MM.1S (cell line): ENCODE data around the gene FRAS1.

Experiments
- DNase-seq: peaks from one replicate; pipeline ENCODE4 v3.0.0-alpha.2; 2015
- H2AFZ ChIP-seq: fragments of 300-600 bp; sonication (generic); 2 replicates; pipeline ENCODE4 v1.6.0; 2016; ENCODE audit warnings: antibody characterized with exemption, low read length
- H3F3A ChIP-seq: fragments of 300-600 bp; sonication (generic); 2 replicates; pipeline ENCODE4 v1.6.1; 2016; ENCODE audit warnings: mild to moderate bottlenecking, antibody characterized with exemption, low read length, moderate library complexity, mixed read lengths; ENCODE audit not compliant: insufficient read depth
- H3K27ac ChIP-seq: fragments of 300-600 bp; sonication (generic); 2 replicates; pipeline ENCODE4 v1.5.1; 2016; ENCODE audit warnings: mild to moderate bottlenecking, low read length
- H3K27me3 ChIP-seq: fragments of 300-600 bp; sonication (generic); replicated peaks from 2 replicates; pipeline ENCODE4 v1.6.0; 2016; ENCODE audit warnings: low read length; ENCODE audit not compliant: insufficient read depth
- H3K36me3 ChIP-seq: fragments of 300-600 bp; sonication (generic); replicated peaks from 2 replicates; pipeline ENCODE4 v1.6.1; 2016; ENCODE audit warnings: mild to moderate bottlenecking, low read length, mixed read lengths; ENCODE audit not compliant: insufficient read depth
- H3K4me1 ChIP-seq: fragments of 300-600 bp; sonication (generic); 2 replicates; pipeline ENCODE4 v1.6.1; 2016; ENCODE audit warnings: low read length, mixed read lengths
- H3K4me2 ChIP-seq: fragments of 300-600 bp; sonication (generic); 2 replicates; pipeline ENCODE4 v1.6.0; 2016; ENCODE audit warnings: low read depth, low read length
- H3K4me3 ChIP-seq: fragments of 300-600 bp; sonication (generic); 2 replicates; pipeline ENCODE4 v1.5.1; 2016; ENCODE audit warnings: low read length, mixed read lengths
- H3K79me2 ChIP-seq: fragments of 300-600 bp; sonication (generic); 2 replicates; pipeline ENCODE4 v1.6.1; 2016; ENCODE audit warnings: mixed run types, low read length, mixed read lengths
- H3K9ac ChIP-seq: fragments of 300-600 bp; sonication (generic); 2 replicates; pipeline ENCODE4 v1.6.1; 2016; ENCODE audit warnings: low read length, mixed read lengths
- H3K9me2 ChIP-seq: fragments of 300-600 bp; sonication (generic); replicated peaks from 2 replicates; pipeline ENCODE4 v1.6.1; 2016; ENCODE audit warnings: mild to moderate bottlenecking, low read length, mixed read lengths; ENCODE audit not compliant: insufficient read depth
- H3K9me3 ChIP-seq: fragments of 300-600 bp; sonication (generic); replicated peaks from 2 replicates; pipeline ENCODE4 v1.6.1; 2016; ENCODE audit warnings: mild to moderate bottlenecking, low read length, mixed read lengths; ENCODE audit not compliant: insufficient read depth
- H4K20me1 ChIP-seq: fragments of 300-600 bp; sonication (generic); 2 replicates; pipeline ENCODE4 v1.6.1; 2016; ENCODE audit warnings: mild to moderate bottlenecking, low read length, moderate library complexity, mixed read lengths; ENCODE audit not compliant: insufficient read depth
- CTCF ChIP-seq: fragments of 300-600 bp; sonication (generic); IDR thresholded peaks from 2 replicates; pipeline ENCODE4 v1.5.1; 2016; ENCODE audit warnings: antibody characterized with exemption, low read length, mixed read lengths
- EZH2 ChIP-seq: fragments of 300-600 bp; sonication (generic); optimal IDR thresholded peaks from 2 replicates; pipeline ENCODE3; 2017; ENCODE audit warnings: low read depth, mild to moderate bottlenecking, antibody characterized with exemption, low read length, mixed read lengths
- EZH2phosphoT487 ChIP-seq: fragments of 300-600 bp; sonication (generic); IDR thresholded peaks from 2 replicates; pipeline ENCODE4 v1.6.1; 2018; ENCODE audit warnings: antibody characterized with exemption, low read length

Gene FRAS1

GRCh38 chr4:78022517-78022916 lies 34.6 kb upstream of the FRAS1 start:
- TF ChIP-seq EZH2phosphoT487 (no peak), EZH2 (no peak), CTCF (no peak)
- no peaks in the 10 kb centered on the region for H4K20me1 ChIP-seq
- no peaks in the 10 kb centered on the region for H3K4me1 ChIP-seq
- H2AFZ ChIP-seq = no peak overlapping the region
- no peaks in the 10 kb centered on the region for H3K79me2 ChIP-seq
- no peaks in the 10 kb centered on the region for H3F3A ChIP-seq
- H3K4me3 ChIP-seq = no peak overlapping the region
- DNase-seq = no peak
- no peak overlapping the region for H3K9ac ChIP-seq
- H3K4me2 ChIP-seq = no peak overlapping the region
- H3K9me2 ChIP-seq = no peaks in the 10 kb centered on the region
- no peak overlapping the region for H3K27ac ChIP-seq
- H3K36me3 ChIP-seq = no peaks in the 10 kb centered on the region
- H3K9me3 ChIP-seq = no peaks in the 10 kb centered on the region
- no peaks in the 10 kb centered on the region for H3K27me3 ChIP-seq

- no peaks in the 10 kb centered on the region for H3K9me2 ChIP-seq
- no peaks in the 10 kb centered on the region for H3K4me1 ChIP-seq
- TF ChIP-seq EZH2phosphoT487 = no peak
- no peak for TF ChIP-seq EZH2
- TF ChIP-seq CTCF = no peak
- H3K9ac ChIP-seq = no peak overlapping the region
- no peak overlapping the region for H3K27ac ChIP-seq
- no peak overlapping the region for H3K4me2 ChIP-seq
- H3K9me3 ChIP-seq = no peaks in the 10 kb centered on the region
- H3K36me3 ChIP-seq = no peaks in the 10 kb centered on the region
- no peaks in the 10 kb centered on the region for H3K79me2 ChIP-seq
- H3K27me3 ChIP-seq = no peaks in the 10 kb centered on the region
- H3F3A ChIP-seq = no peaks in the 10 kb centered on the region
- H2AFZ ChIP-seq = no peak overlapping the region
- H4K20me1 ChIP-seq = no peaks in the 10 kb centered on the region
- no peak for DNase-seq
- no peak overlapping the region for H3K4me3 ChIP-seq
Measured at GRCh38 chr4:78024085-78024484, 33.0 kb upstream of the FRAS1 start.

GRCh38 chr4:78024576-78025091 lies 32.5 kb upstream of the FRAS1 start:
- H3K27ac ChIP-seq = no peak overlapping the region
- no peak for TF ChIP-seq CTCF
- TF ChIP-seq EZH2phosphoT487 = no peak
- TF ChIP-seq EZH2 = no peak
- no peaks in the 10 kb centered on the region for H3K79me2 ChIP-seq
- no peaks in the 10 kb centered on the region for H3K36me3 ChIP-seq
- H3K9me3 ChIP-seq = no peaks in the 10 kb centered on the region
- H4K20me1 ChIP-seq = no peaks in the 10 kb centered on the region
- H2AFZ ChIP-seq = no peak overlapping the region
- no peaks in the 10 kb centered on the region for H3K4me1 ChIP-seq
- H3K27me3 ChIP-seq = no peaks in the 10 kb centered on the region
- no peak overlapping the region for H3K4me2 ChIP-seq
- H3K4me3 ChIP-seq = no peak overlapping the region
- no peak overlapping the region for H3K9ac ChIP-seq
- H3K9me2 ChIP-seq = no peaks in the 10 kb centered on the region
- no peaks in the 10 kb centered on the region for H3F3A ChIP-seq
- no peak for DNase-seq
